GM18508 (cell line): ENCODE measurements around the gene SLC27A4.

ENCODE experiments used
- ATAC-seq: cut with Tn5 transposase; IDR thresholded peaks from one replicate; pipeline ENCODE4 v1.9.1; 2021; ENCODE audit warnings: moderate number of reproducible peaks; ENCODE audit not compliant: insufficient read depth, unreplicated experiment

The SLC27A4 gene

GRCh38 chr9:128339761-128340690 is at the start of gene SLC27A4:
TSS of gene SLC27A4 (plus strand) at chr9:128340527. CDS start at chr9:128343133, 2,606 bp downstream.
- ATAC-seq: no peak

- no peak for ATAC-seq
Observed at GRCh38 chr9:128292009-128292408, 48.3 kb upstream of the SLC27A4 start.

GRCh38 chr9:128293091-128293490 is 47.2 kb upstream of the SLC27A4 start:
- no peak for ATAC-seq

- ATAC-seq: no peak
Observed at GRCh38 chr9:128294142-128294541, 46.2 kb upstream of the SLC27A4 start.

GRCh38 chr9:128296340-128297220 is 43.7 kb upstream of the SLC27A4 start:
- no peak for ATAC-seq

- no peak for ATAC-seq
Observed at GRCh38 chr9:128297221-128297773, 43.0 kb upstream of the SLC27A4 start.

GRCh38 chr9:128298535-128299482 is 41.5 kb upstream of the SLC27A4 start:
- no peak for ATAC-seq

GRCh38 chr9:128304136-128304970 is 36.0 kb upstream of the SLC27A4 start:
- no peak for ATAC-seq

- ATAC-seq: no peak
Observed at GRCh38 chr9:128304971-128305288, 35.4 kb upstream of the SLC27A4 start.

- no peak for ATAC-seq
Observed at GRCh38 chr9:128309551-128309950, 30.8 kb upstream of the SLC27A4 start.

GRCh38 chr9:128310461-128310860 is 29.9 kb upstream of the SLC27A4 start:
- no peak for ATAC-seq

- no peak for ATAC-seq
Observed at GRCh38 chr9:128314697-128315096, 25.6 kb upstream of the SLC27A4 start.

- ATAC-seq: no peak
Observed at GRCh38 chr9:128316421-128316820, 23.9 kb upstream of the SLC27A4 start.

- ATAC-seq: no peak
Observed at GRCh38 chr9:128317629-128318028, 22.7 kb upstream of the SLC27A4 start.

- no peak for ATAC-seq
Observed at GRCh38 chr9:128321343-128321742, 19.0 kb upstream of the SLC27A4 start.

GRCh38 chr9:128321879-128322403 is 18.4 kb upstream of the SLC27A4 start:
- no peak for ATAC-seq

- peak; percentile 55 for ATAC-seq
Observed at GRCh38 chr9:128322404-128323211, 17.7 kb upstream of the SLC27A4 start, which contains the start of the genes COQ4 and TRUB2. TSS of gene COQ4 (plus strand) at chr9:128322839. CDS start at chr9:128322859, 20 bp downstream. TSS of gene TRUB2 (minus strand) at chr9:128322447. CDS start at chr9:128322408, 39 bp downstream.
